Activated T-cell treated with anti-CD3 and anti-CD28 coated beads for 4 hours (primary cell): ENCODE measurements around the gene RNF19B.

Source experiments
- DNase-seq: peaks from one replicate; pipeline ENCODE4 v3.0.0-alpha.2; 2020

The RNF19B gene

GRCh38 chr1:32887623-32888022, 77.0 kb downstream of the RNF19B start:
- no peak for DNase-seq

- no peak for DNase-seq
Observed at GRCh38 chr1:32886828-32887414, 77.7 kb downstream of the RNF19B start.
